Rectal smooth muscle tissue (tissue), 1 donor: ENCODE results near the gene ITPKB.
A peak's percentile ranks its signal among the peaks of the same experiment; 100 is the strongest.

ENCODE experiments used
- H3K27ac ChIP-seq: one replicate; pipeline ENCODE4 v1.7.0; 2013; ENCODE audit warnings: low read depth, low read length, inconsistent platforms
- H3K27me3 ChIP-seq: one replicate; pipeline ENCODE4 v1.7.0; 2013; ENCODE audit warnings: low read length; ENCODE audit not compliant: control insufficient read depth, insufficient read depth
- H3K36me3 ChIP-seq: one replicate; pipeline ENCODE4 v1.7.0; 2013; ENCODE audit warnings: low read length; ENCODE audit not compliant: control insufficient read depth, insufficient read depth
- H3K4me1 ChIP-seq: one replicate; pipeline ENCODE4 v1.7.0; 2013; ENCODE audit warnings: low read length; ENCODE audit not compliant: control insufficient read depth, insufficient read depth
- H3K4me3 ChIP-seq: one replicate; pipeline ENCODE4 v1.7.0; 2013; ENCODE audit warnings: low read length
- H3K9ac ChIP-seq: one replicate; pipeline ENCODE4 v1.7.0; 2013; ENCODE audit warnings: low read length

ITPKB gene

GRCh38 chr1:226674892-226675714, 64.0 kb downstream of the ITPKB start:
- Histone ChIP-seq H3K4me3 (peak overlapping the region; percentile 26), H3K4me1 (peaks cover 59% of the 10 kb centered on the region), H3K9ac (peak overlapping the region; percentile 27)

DNA sequence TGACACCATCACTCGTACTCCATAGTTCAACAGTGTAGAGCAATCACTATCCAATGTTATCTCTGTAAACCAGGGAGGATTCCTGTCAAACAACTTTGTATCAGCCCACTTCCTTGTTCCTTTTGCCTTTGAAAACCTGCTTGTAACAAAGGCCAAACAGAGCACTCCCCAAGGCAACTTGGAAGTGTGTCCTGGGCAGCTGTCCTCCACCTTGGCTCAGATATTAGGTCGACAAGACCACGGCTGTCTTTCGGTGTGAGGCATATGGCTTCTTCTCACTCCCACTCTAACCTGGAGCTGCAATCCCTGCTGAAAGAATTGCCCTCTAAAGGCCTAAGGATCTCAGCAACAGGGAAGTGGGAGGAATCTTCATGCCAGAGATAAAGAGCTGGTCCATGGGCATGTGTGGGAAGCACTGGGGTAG, 66.7 kb downstream of the ITPKB start:
- H3K27ac ChIP-seq: peak overlapping the region; percentile 0
- H3K36me3 ChIP-seq: peaks cover 10% of the 10 kb centered on the region
- H3K9ac ChIP-seq: no peak overlapping the region
- H3K4me1 ChIP-seq: peaks cover 58% of the 10 kb centered on the region
- H3K4me3 ChIP-seq: no peak overlapping the region
- H3K27me3 ChIP-seq: no peaks in the 10 kb centered on the region

More at GRCh38 chr1:226674892-226675714, 64.0 kb downstream of the ITPKB start:
- peak overlapping the region; percentile 88 for H3K27ac ChIP-seq
- H3K27me3 ChIP-seq: no peaks in the 10 kb centered on the region
- peaks cover 10% of the 10 kb centered on the region for H3K36me3 ChIP-seq

GRCh38 chr1:226671277-226671676, 67.8 kb downstream of the ITPKB start:
- Histone ChIP-seq H3K9ac (no peak overlapping the region), H3K4me1 (peaks cover 56% of the 10 kb centered on the region), H3K36me3 (peaks cover 10% of the 10 kb centered on the region), H3K27ac (no peak overlapping the region), H3K27me3 (no peaks in the 10 kb centered on the region), H3K4me3 (no peak overlapping the region)

DNA sequence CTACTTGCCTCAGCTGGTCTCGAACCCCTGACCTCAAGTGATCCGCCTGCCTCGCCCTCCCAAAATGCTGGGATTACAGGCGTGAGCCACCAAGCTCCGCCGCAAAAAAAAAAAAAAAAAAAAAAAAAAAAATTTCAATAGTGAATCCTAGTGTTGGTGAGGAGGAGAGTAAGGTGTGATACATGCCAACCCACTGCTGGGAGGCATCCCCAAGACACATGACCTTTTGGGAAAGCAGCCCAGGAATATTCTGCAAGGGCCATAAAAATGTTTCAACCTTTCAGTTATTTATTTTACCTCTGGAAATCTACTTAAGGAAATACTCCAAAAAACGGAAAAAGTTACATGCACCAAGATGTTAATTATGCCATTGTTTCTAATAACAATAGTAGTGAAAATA, 69.0 kb downstream of the ITPKB start:
- Histone ChIP-seq H3K27me3 (no peaks in the 10 kb centered on the region), H3K4me3 (no peak overlapping the region), H3K36me3 (peaks cover 10% of the 10 kb centered on the region), H3K27ac (peak overlapping the region; percentile 29), H3K4me1 (peaks cover 49% of the 10 kb centered on the region), H3K9ac (no peak overlapping the region)

GRCh38 chr1:226668173-226668560, 70.9 kb downstream of the ITPKB start:
- no peak overlapping the region for H3K9ac ChIP-seq
- H3K27me3 ChIP-seq: no peaks in the 10 kb centered on the region
- H3K27ac ChIP-seq: peak overlapping the region; percentile 66
- no peak overlapping the region for H3K4me3 ChIP-seq
- H3K4me1 ChIP-seq: peaks cover 55% of the 10 kb centered on the region
- peaks cover 10% of the 10 kb centered on the region for H3K36me3 ChIP-seq

DNA sequence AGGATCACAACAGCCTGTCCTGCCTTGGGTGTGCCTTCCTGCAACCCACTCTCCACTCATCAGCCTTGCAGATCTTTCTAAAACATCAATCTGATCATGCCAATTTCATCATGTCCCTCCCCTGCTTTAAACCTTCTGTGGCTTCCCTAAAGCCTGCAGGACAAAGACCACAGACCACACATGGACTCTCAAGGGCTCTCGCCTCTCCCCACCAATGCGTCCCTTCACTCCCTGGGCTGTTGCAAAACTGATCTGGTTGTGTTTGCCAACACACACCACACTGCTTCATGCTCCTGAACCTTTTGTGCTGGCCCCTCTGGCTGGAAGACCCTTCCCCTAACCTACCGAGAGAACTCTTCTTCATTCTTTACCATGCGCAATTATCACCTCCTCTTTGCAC, 72.4 kb downstream of the ITPKB start:
- Histone ChIP-seq H3K9ac (no peak overlapping the region), H3K27ac (peak overlapping the region; percentile 66), H3K4me1 (peaks cover 69% of the 10 kb centered on the region), H3K36me3 (peaks cover 8% of the 10 kb centered on the region), H3K27me3 (no peaks in the 10 kb centered on the region), H3K4me3 (no peak overlapping the region)

DNA sequence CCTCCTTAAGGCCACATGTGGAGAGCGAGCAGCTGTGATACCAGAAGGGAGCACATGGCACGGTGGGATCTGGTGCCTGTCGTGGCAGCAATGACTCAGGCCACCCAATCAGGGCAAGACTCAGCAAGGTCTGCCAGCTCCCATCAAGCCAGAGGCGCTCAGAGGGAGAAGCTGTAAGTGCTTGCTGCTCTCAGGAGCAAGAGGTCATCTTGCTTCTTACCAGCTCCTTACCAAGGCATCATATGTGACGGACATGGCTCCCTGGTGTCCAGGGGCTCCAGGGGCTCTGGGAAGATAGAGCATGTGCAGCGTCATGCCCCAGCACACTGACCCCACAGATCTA, 72.9 kb downstream of the ITPKB start:
- no peaks in the 10 kb centered on the region for H3K27me3 ChIP-seq
- H3K36me3 ChIP-seq: peaks cover 3% of the 10 kb centered on the region
- peak overlapping the region; percentile 91 for H3K27ac ChIP-seq
- H3K9ac ChIP-seq: no peak overlapping the region
- H3K4me3 ChIP-seq: no peak overlapping the region
- peaks cover 75% of the 10 kb centered on the region for H3K4me1 ChIP-seq

DNA sequence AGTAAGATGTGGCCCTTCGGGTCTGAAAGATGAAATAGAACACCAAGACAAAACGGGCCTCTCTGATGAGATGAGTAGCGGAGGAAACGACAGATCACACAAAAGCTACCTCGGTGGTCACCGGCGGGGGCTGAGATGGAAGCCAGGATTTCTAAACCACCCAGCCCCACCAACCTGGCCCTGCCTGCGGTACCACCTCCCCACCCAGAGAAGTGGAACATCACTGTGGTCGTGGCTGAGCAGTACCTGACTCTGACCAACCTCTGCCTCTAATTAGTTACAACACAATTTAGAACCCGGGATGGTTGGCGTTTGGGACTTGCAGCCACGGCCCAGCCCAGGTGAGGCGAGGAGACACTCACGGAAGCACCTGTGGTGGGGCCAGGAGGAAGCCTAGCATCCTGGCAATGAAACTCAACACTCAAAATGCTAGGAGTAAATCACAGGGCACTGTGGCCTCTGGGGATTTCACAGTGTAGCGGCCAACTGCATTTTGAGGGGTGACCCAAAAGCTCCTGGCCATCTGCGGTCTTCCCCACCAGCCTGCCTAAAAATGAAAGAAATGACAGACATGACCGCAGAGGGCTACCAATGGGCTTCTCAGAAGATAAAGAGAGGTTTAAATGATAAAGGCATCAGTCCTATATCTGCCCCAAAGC, 73.4 kb downstream of the ITPKB start:
- Histone ChIP-seq H3K27me3 (no peaks in the 10 kb centered on the region), H3K27ac (peak overlapping the region; percentile 91), H3K9ac (no peak overlapping the region), H3K4me3 (no peak overlapping the region), H3K36me3 (no peaks in the 10 kb centered on the region), H3K4me1 (peaks cover 78% of the 10 kb centered on the region)

DNA sequence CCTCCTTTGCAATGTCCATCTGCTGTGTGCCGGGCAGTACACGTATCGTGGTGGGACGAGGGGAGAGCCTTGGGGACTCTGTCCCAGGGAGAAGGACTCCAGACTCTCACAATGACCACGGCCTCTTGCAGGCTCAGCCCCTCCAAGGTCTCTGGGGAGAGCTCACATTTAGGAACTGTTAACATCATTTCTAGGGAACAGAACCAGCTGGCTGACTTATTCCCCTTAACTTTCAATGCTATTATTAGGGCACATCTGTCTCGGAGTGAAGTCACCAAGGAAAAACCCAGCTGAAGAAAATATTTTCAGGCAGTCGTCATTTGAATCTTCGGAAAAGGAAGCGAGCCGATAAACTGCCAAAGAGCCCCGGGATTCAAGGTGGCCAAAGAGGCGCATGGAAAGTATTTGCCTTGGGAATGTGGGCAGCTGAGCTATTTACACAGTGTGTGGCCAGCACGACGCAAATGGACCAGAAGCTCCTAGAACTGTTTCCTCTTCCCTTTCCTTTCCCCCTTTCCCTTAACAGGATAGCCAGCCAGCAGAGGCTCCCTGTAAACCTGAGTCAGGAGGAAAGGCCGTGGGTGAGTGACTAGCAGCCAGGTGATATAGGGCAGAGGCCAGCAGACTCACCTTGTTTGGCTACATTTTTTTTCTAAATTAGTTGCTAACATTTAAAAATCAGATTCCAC, 74.5 kb downstream of the ITPKB start:
- peak overlapping the region; percentile 14 for H3K4me3 ChIP-seq
- H3K4me1 ChIP-seq: peaks cover 80% of the 10 kb centered on the region
- peak overlapping the region; percentile 19 for H3K9ac ChIP-seq
- H3K27me3 ChIP-seq: no peaks in the 10 kb centered on the region
- H3K27ac ChIP-seq: peak overlapping the region; percentile 91
- H3K36me3 ChIP-seq: no peaks in the 10 kb centered on the region

- H3K4me3 ChIP-seq: peak overlapping the region; percentile 29
- no peak overlapping the region for H3K9ac ChIP-seq
- peaks cover 90% of the 10 kb centered on the region for H3K4me1 ChIP-seq
- no peaks in the 10 kb centered on the region for H3K36me3 ChIP-seq
- no peaks in the 10 kb centered on the region for H3K27me3 ChIP-seq
- peak overlapping the region; percentile 91 for H3K27ac ChIP-seq
Observed at GRCh38 chr1:226663327-226663704, 75.8 kb downstream of the ITPKB start.

- Histone ChIP-seq H3K9ac (no peak overlapping the region), H3K27me3 (no peaks in the 10 kb centered on the region), H3K4me3 (peak overlapping the region; percentile 29), H3K4me1 (peaks cover 90% of the 10 kb centered on the region), H3K27ac (peak overlapping the region; percentile 91), H3K36me3 (no peaks in the 10 kb centered on the region)
Observed at GRCh38 chr1:226662642-226663326, 76.3 kb downstream of the ITPKB start.

GRCh38 chr1:226661965-226662364, 77.1 kb downstream of the ITPKB start:
- H3K9ac ChIP-seq: no peak overlapping the region
- no peaks in the 10 kb centered on the region for H3K27me3 ChIP-seq
- no peaks in the 10 kb centered on the region for H3K36me3 ChIP-seq
- H3K4me3 ChIP-seq: no peak overlapping the region
- peaks cover 90% of the 10 kb centered on the region for H3K4me1 ChIP-seq
- peak overlapping the region; percentile 91 for H3K27ac ChIP-seq
